MM.1S (cell line): Measurements from ENCODE around the gene ANO10.

Experiments
- EZH2 ChIP-seq: fragments of 300-600 bp; sonication (generic); optimal IDR thresholded peaks from 2 replicates; pipeline ENCODE3; 2017; ENCODE audit warnings: low read depth, mild to moderate bottlenecking, antibody characterized with exemption, low read length, mixed read lengths
- TF ChIP-seq, protein P1 (sequence below): fragments of 300-600 bp; sonication (generic); IDR thresholded peaks from 2 replicates; pipeline ENCODE4 v1.5.1; 2016; ENCODE audit warnings: antibody characterized with exemption, low read length, mixed read lengths

DNA sequence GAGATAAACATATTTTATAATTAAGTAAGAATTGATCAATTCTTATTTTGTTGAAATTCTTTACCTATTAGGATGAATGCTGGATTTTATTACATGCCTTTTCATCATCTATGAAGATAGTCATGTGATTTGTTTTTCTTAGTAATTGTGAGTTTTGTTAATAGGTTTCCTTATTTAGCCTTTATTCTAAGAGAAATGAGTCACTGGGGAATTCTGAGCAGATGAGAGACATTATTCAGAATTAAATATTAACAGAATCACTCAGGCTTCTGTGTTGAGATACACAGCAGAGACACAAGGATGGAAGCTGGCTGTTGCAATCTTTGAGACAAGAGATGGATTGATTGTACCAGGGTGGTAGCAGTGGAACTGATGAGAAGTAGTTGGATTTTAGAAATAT is 7.4 kb upstream of the ANO10 start:
- TF ChIP-seq, protein P1, sequence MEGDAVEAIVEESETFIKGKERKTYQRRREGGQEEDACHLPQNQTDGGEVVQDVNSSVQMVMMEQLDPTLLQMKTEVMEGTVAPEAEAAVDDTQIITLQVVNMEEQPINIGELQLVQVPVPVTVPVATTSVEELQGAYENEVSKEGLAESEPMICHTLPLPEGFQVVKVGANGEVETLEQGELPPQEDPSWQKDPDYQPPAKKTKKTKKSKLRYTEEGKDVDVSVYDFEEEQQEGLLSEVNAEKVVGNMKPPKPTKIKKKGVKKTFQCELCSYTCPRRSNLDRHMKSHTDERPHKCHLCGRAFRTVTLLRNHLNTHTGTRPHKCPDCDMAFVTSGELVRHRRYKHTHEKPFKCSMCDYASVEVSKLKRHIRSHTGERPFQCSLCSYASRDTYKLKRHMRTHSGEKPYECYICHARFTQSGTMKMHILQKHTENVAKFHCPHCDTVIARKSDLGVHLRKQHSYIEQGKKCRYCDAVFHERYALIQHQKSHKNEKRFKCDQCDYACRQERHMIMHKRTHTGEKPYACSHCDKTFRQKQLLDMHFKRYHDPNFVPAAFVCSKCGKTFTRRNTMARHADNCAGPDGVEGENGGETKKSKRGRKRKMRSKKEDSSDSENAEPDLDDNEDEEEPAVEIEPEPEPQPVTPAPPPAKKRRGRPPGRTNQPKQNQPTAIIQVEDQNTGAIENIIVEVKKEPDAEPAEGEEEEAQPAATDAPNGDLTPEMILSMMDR = no peak
- TF ChIP-seq EZH2 = no peak
